GM23338 (cell line): Measurements from ENCODE around the gene SHROOM2. TPM values are rescaled to one million over a fixed set of nuclear protein-coding genes. Genes with fewer than 3 reads are reported as not detected.

ENCODE experiments used
- ATAC-seq: fragments of 200-7000 bp; cut with Tn5 transposase; 3 replicates; pipeline ENCODE4 v1.9.1; 2020
- DNase-seq: peaks from one replicate; pipeline ENCODE4 v3.0.0-alpha.2; 2015; ENCODE audit warnings: low spot score
- H2AFZ ChIP-seq: fragments of 200-600 bp; sonication (generic); 2 replicates; pipeline ENCODE4 v1.8.0; 2016; ENCODE audit warnings: antibody characterized with exemption, mild to moderate bottlenecking, moderate library complexity
- H3F3A ChIP-seq: fragments of 200-600 bp; sonication (generic); replicated peaks from 2 replicates; pipeline ENCODE4 v1.8.0; 2017; ENCODE audit warnings: antibody characterized with exemption, mixed run types, low read depth
- H3K27ac ChIP-seq: fragments of 200-600 bp; sonication (generic); 2 replicates; pipeline ENCODE4 v1.6.1; 2016; ENCODE audit warnings: low read depth
- H3K27me3 ChIP-seq: fragments of 200-600 bp; sonication (generic); 2 replicates; pipeline ENCODE4 v1.8.0; 2016; ENCODE audit warnings: mild to moderate bottlenecking, mixed run types, moderate library complexity; ENCODE audit not compliant: insufficient read depth
- H3K36me3 ChIP-seq: fragments of 200-600 bp; sonication (generic); 2 replicates; pipeline ENCODE4 v1.8.0; 2016; ENCODE audit warnings: mild to moderate bottlenecking; ENCODE audit not compliant: insufficient read depth
- H3K4me1 ChIP-seq: fragments of 200-600 bp; sonication (generic); 2 replicates; pipeline ENCODE4 v1.8.0; 2016; ENCODE audit warnings: mild to moderate bottlenecking, moderate library complexity; ENCODE audit not compliant: insufficient read depth
- H3K4me2 ChIP-seq: fragments of 200-600 bp; sonication (generic); 2 replicates; pipeline ENCODE4 v1.7.1; 2017; ENCODE audit warnings: mixed run types
- H3K4me3 ChIP-seq: fragments of 200-600 bp; sonication (generic); 2 replicates; pipeline ENCODE4 v1.6.1; 2016; ENCODE audit warnings: mixed run types
- H3K79me2 ChIP-seq: fragments of 200-600 bp; sonication (generic); replicated peaks from 2 replicates; pipeline ENCODE4 v1.8.0; 2017; ENCODE audit warnings: mild to moderate bottlenecking; ENCODE audit not compliant: insufficient read depth
- H3K9me2 ChIP-seq: fragments of 200-600 bp; sonication (generic); 2 replicates; pipeline ENCODE4 v1.8.0; 2017; ENCODE audit not compliant: insufficient read depth
- H4K20me1 ChIP-seq: fragments of 200-600 bp; sonication (generic); replicated peaks from 2 replicates; pipeline ENCODE4 v1.8.0; 2017; ENCODE audit warnings: mild to moderate bottlenecking; ENCODE audit not compliant: insufficient read depth
- H3K27ac Mint-ChIP-seq: 2 replicates; pipeline ENCODE4 v1.8.0; 2020; ENCODE audit warnings: inconsistent platforms, mild to moderate bottlenecking, moderate library complexity, mixed read lengths
- H3K27me3 Mint-ChIP-seq: 3 replicates; pipeline ENCODE4 v1.8.0; 2022; ENCODE audit warnings: low read depth, mild to moderate bottlenecking, moderate library complexity, mixed read lengths, inconsistent platforms; ENCODE audit not compliant: insufficient read depth, poor library complexity
- H3K36me3 Mint-ChIP-seq: 3 replicates; pipeline ENCODE4 v1.8.0; 2021; ENCODE audit warnings: low read depth, mild to moderate bottlenecking, inconsistent platforms, moderate library complexity, mixed read lengths
- H3K4me1 Mint-ChIP-seq: 3 replicates; pipeline ENCODE4 v1.8.0; 2020; ENCODE audit warnings: mild to moderate bottlenecking, inconsistent platforms, mixed read lengths
- H3K4me3 Mint-ChIP-seq: 3 replicates; pipeline ENCODE4 v1.8.0; 2021; ENCODE audit warnings: moderate library complexity, mild to moderate bottlenecking, inconsistent platforms, mixed read lengths
- H3K9me3 Mint-ChIP-seq: 3 replicates; pipeline ENCODE4 v1.8.0; 2020; ENCODE audit warnings: moderate library complexity, mild to moderate bottlenecking, inconsistent platforms, mixed read lengths
- CREB1 ChIP-seq: fragments of 250-450 bp; sonication (Bioruptor Pico); IDR thresholded peaks from 2 replicates; pipeline ENCODE4 v1.5.0; 2020; ENCODE audit warnings: low read depth, mild to moderate bottlenecking, moderate library complexity
- CTCF ChIP-seq, 2 experiments: fragments of 200-600 bp in 1 of 2; sonication (generic) in 1 of 2; conservative IDR thresholded peaks; 2 replicates each; pipeline versions ENCODE4 v1.5.1 to v1.6.1; 2016 to 2017; ENCODE audit warnings: antibody characterized with exemption in 2 of 2, low read depth in 2 of 2, mild to moderate bottlenecking in 2 of 2, moderate library complexity in 1 of 2
- ETS1 ChIP-seq: IDR thresholded peaks from 2 replicates; pipeline ENCODE4 v1.6.1; 2016; ENCODE audit warnings: antibody characterized with exemption
- EZH2 ChIP-seq: fragments of 200-600 bp; sonication (generic); IDR thresholded peaks from one replicate; pipeline ENCODE4 v1.8.0; 2017; ENCODE audit warnings: antibody characterized with exemption, mild to moderate bottlenecking, low read depth; ENCODE audit not compliant: unreplicated experiment
- EZH2phosphoT487 ChIP-seq: fragments of 200-600 bp; sonication (generic); IDR thresholded peaks from one replicate; pipeline ENCODE4 v1.8.1; 2018; ENCODE audit warnings: antibody characterized with exemption; ENCODE audit not compliant: unreplicated experiment
- JUNB ChIP-seq: IDR thresholded peaks from one replicate; pipeline ENCODE4 v1.6.1; 2016; ENCODE audit warnings: antibody characterized with exemption; ENCODE audit not compliant: unreplicated experiment
- NANOG ChIP-seq: IDR thresholded peaks from 2 replicates; pipeline ENCODE4 v1.6.1; 2016; ENCODE audit warnings: antibody characterized with exemption, borderline replicate concordance
- POLR2AphosphoS5 ChIP-seq: IDR thresholded peaks from 2 replicates; pipeline ENCODE4 v1.6.1; 2016; ENCODE audit warnings: antibody characterized with exemption, low read depth
- STAT1 ChIP-seq: IDR thresholded peaks from one replicate; pipeline ENCODE4 v1.6.1; 2016; ENCODE audit warnings: antibody characterized with exemption; ENCODE audit not compliant: unreplicated experiment
- ZNF331 ChIP-seq: fragments of 250-450 bp; sonication (Bioruptor Pico); IDR thresholded peaks from 2 replicates; pipeline ENCODE4 v1.5.0; 2020; ENCODE audit warnings: low read depth, mild to moderate bottlenecking, moderate library complexity
- polyA plus RNA-seq: library from polyadenylated mRNA; unstranded; fragments of >200 nt; fragmentation: Nextera tagmentation; extraction: Ambion mirVana; gene quantifications from 2 replicates; pipeline ENCODE4 v1.2.1, GENCODE V29; 2016
- total RNA-seq: library from RNA; depleted of rRNA; stranded (reverse); fragments of >200 nt; shearing (Covaris generic); gene quantifications from 2 replicates; pipeline ENCODE4 v1.2.3, GENCODE V29; 2014
- TF ChIP-seq, protein P1 (sequence below): IDR thresholded peaks from one replicate; pipeline ENCODE4 v1.6.1; 2018; ENCODE audit warnings: antibody characterized with exemption; ENCODE audit not compliant: unreplicated experiment

SHROOM2 gene
- total and polyA plus RNA-seq, 2 experiments from 2014 or later, result 3.5 to 15.8 TPM

DNA sequence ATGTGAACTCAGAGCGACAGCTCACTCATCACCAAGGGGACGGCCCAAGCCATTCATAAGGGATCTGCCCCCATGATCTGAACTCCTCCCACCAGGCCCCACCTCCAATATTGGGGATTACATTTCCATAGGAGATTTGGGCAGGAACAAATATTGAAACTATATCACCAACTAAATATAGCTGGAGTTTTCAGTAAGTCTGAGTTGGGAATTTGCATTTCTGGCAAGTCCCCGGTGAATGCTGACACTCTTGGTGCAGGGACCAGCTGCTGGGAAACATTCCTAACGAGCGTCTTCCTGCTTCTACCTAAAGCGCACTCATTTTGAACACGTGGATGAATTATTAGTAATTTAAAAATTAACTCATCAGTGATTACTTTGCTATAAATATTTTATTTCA, 194.2 kb downstream of the SHROOM2 start (continued):
- no peak for TF ChIP-seq CTCF (conservative IDR thresholded peaks at IDR 0.05; ENCODE audit: low read depth in 2 of 2)
- no peak for TF ChIP-seq JUNB
- TF ChIP-seq EZH2phosphoT487, result no peak
- no peak for TF ChIP-seq ZNF331 (CRISPR knock-in tag)

GRCh38 chrX:9980927-9981326, 194.7 kb downstream of the SHROOM2 start:
- Histone ChIP-seq H3K9me2 (no peaks in the 10 kb centered on the region), H3K4me2 (no peak overlapping the region), H3K4me1 (peaks cover 8% of the 10 kb centered on the region), H3K36me3 (no peaks in the 10 kb centered on the region), H3K27ac (no peak overlapping the region), H3K27me3 (no peaks in the 10 kb centered on the region), H2AFZ (no peak overlapping the region), H4K20me1 (no peaks in the 10 kb centered on the region), H3K4me3 (no peak overlapping the region), H3F3A (no peaks in the 10 kb centered on the region), H3K79me2 (no peaks in the 10 kb centered on the region)
- Mint-ChIP-seq H3K27ac (no peak overlapping the region), H3K36me3 (no peaks in the 10 kb centered on the region; the same call in 1 of the 3 replicates), H3K9me3 (peaks cover 7% of the 10 kb centered on the region; the same call in 2 of the 3 replicates), H3K4me1 (peaks cover 19% of the 10 kb centered on the region; the same call in 2 of the 3 replicates), H3K4me3 (no peak overlapping the region), H3K27me3 (no peaks in the 10 kb centered on the region)
- no peak for DNase-seq
- no peak for ATAC-seq
- TF ChIP-seq ETS1, result no peak
- no peak for TF ChIP-seq ZNF331 (CRISPR knock-in tag)
- TF ChIP-seq CTCF (conservative IDR thresholded peaks at IDR 0.05; ENCODE audit: low read depth in 2 of 2), result no peak
- TF ChIP-seq NANOG, result no peak
- TF ChIP-seq JUNB, result no peak
- no peak for TF ChIP-seq CREB1 (CRISPR knock-in tag)
- no peak for TF ChIP-seq POLR2AphosphoS5
- TF ChIP-seq STAT1, result no peak
- no peak for TF ChIP-seq EZH2phosphoT487
- TF ChIP-seq, protein P1, sequence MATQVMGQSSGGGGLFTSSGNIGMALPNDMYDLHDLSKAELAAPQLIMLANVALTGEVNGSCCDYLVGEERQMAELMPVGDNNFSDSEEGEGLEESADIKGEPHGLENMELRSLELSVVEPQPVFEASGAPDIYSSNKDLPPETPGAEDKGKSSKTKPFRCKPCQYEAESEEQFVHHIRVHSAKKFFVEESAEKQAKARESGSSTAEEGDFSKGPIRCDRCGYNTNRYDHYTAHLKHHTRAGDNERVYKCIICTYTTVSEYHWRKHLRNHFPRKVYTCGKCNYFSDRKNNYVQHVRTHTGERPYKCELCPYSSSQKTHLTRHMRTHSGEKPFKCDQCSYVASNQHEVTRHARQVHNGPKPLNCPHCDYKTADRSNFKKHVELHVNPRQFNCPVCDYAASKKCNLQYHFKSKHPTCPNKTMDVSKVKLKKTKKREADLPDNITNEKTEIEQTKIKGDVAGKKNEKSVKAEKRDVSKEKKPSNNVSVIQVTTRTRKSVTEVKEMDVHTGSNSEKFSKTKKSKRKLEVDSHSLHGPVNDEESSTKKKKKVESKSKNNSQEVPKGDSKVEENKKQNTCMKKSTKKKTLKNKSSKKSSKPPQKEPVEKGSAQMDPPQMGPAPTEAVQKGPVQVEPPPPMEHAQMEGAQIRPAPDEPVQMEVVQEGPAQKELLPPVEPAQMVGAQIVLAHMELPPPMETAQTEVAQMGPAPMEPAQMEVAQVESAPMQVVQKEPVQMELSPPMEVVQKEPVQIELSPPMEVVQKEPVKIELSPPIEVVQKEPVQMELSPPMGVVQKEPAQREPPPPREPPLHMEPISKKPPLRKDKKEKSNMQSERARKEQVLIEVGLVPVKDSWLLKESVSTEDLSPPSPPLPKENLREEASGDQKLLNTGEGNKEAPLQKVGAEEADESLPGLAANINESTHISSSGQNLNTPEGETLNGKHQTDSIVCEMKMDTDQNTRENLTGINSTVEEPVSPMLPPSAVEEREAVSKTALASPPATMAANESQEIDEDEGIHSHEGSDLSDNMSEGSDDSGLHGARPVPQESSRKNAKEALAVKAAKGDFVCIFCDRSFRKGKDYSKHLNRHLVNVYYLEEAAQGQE, result no peak
- TF ChIP-seq EZH2, result no peak
